AG09319 (cell line): ENCODE measurements around the gene PLEKHA8.

ENCODE experiments used
- DNase-seq: peaks from one replicate; pipeline ENCODE4 v3.0.0-alpha.2; 2010; ENCODE audit warnings: low read depth; ENCODE audit errors: extremely low read depth
- CTCF ChIP-seq: IDR thresholded peaks from 2 replicates; pipeline ENCODE4 v1.5.1; 2011; ENCODE audit warnings: low read depth, mild to moderate bottlenecking, inconsistent platforms, low read length, moderate library complexity

The PLEKHA8 gene

GRCh38 chr7:30148951-30149459, 120.8 kb downstream of the PLEKHA8 start:
- no peak for DNase-seq
- TF ChIP-seq CTCF = no peak

GRCh38 chr7:30149640-30150272, 121.5 kb downstream of the PLEKHA8 start:
- no peak for TF ChIP-seq CTCF

GRCh38 chr7:30150711-30151110, 122.5 kb downstream of the PLEKHA8 start:
- DNase-seq = no peak
- no peak for TF ChIP-seq CTCF

More at GRCh38 chr7:30149640-30150272, 121.5 kb downstream of the PLEKHA8 start:
- DNase-seq = no peak

- no peak for DNase-seq
- TF ChIP-seq CTCF = no peak
Observed at GRCh38 chr7:30154111-30154587, 125.9 kb downstream of the PLEKHA8 start.

GRCh38 chr7:30155481-30155880, 127.3 kb downstream of the PLEKHA8 start:
- DNase-seq = no peak
- no peak for TF ChIP-seq CTCF

GRCh38 chr7:30157204-30157603, 129.0 kb downstream of the PLEKHA8 start:
- no peak for DNase-seq
- TF ChIP-seq CTCF = no peak

- no peak for TF ChIP-seq CTCF
- no peak for DNase-seq
Observed at GRCh38 chr7:30159163-30159562, 131.0 kb downstream of the PLEKHA8 start.
